Measurements from ENCODE around the gene CIDEC. TPM values are rescaled to one million over a fixed set of nuclear protein-coding genes. Genes with fewer than 3 reads are reported as not detected.
"Not testable (repeated sequence)": the region's sequence is repeated elsewhere in the genome, so short reads cannot be mapped to it uniquely, and the experiment has no call there.

Gene CIDEC
- total and polyA plus RNA-seq, 8 donors: 0.63 to 21.4 (median 2.0) TPM; not detected in 2

GRCh38 chr3:9861201-9861600 lies 18.9 kb downstream of the CIDEC start:
- Histone ChIP-seq H3K9me3 (no peaks in the 10 kb centered on the region), H3K4me3 (no peak overlapping the region), H3K36me3 (no peaks in the 10 kb centered on the region), H3K27ac (peak overlapping the region in 1 of 5 donors; percentile 86), H3K4me1 (peaks cover 14 to 35% (median 24%) of the 10 kb centered on the region in 4 donors), H3K27me3 (no peaks in the 10 kb centered on the region)
- no peak for TF ChIP-seq EP300 (IDR thresholded peaks at IDR 0.05)
- TF ChIP-seq POLR2A (IDR thresholded peaks at IDR 0.05): no peak
- TF ChIP-seq, protein P1, sequence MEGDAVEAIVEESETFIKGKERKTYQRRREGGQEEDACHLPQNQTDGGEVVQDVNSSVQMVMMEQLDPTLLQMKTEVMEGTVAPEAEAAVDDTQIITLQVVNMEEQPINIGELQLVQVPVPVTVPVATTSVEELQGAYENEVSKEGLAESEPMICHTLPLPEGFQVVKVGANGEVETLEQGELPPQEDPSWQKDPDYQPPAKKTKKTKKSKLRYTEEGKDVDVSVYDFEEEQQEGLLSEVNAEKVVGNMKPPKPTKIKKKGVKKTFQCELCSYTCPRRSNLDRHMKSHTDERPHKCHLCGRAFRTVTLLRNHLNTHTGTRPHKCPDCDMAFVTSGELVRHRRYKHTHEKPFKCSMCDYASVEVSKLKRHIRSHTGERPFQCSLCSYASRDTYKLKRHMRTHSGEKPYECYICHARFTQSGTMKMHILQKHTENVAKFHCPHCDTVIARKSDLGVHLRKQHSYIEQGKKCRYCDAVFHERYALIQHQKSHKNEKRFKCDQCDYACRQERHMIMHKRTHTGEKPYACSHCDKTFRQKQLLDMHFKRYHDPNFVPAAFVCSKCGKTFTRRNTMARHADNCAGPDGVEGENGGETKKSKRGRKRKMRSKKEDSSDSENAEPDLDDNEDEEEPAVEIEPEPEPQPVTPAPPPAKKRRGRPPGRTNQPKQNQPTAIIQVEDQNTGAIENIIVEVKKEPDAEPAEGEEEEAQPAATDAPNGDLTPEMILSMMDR (IDR thresholded peaks at IDR 0.05): no peak
- no peak for TF ChIP-seq POLR2AphosphoS5 (IDR thresholded peaks at IDR 0.05)
- no peak for DNase-seq
- intact Hi-C loops (cut with DNase I; ENCODE audit: low total_unique reads): no loop called here
- WGBS, 5 donors: 84 to 95% (median 89%) methylated on average over 4 of the region's 4 CpGs

DNA sequence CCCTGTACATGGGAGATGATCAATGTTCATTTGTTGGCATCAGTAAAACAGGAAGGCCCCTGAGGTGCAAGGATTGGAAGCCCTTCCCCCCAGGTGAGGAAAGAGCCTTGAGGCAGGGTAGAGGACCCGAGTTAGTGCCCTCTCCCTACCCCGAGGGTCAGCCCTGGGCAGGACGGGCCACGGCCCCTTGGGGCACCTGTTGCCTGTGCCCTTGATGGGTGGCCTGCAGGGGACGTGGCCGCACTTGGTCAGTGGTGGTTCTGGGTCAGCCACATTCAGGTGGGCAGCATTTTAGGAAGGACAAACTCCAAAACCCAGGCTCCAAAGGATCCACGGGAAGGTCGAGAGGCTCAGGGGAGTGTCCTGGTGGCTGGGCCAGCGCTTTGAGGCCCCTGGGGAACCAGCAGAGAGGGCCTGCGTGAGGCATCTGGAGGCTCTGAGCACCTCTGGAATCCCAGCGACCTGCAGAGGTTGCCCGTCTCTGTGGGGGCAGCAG lies 20.5 kb downstream of the CIDEC start:
- H3K9me3 ChIP-seq: no peaks in the 10 kb centered on the region
- no peak overlapping the region for H3K4me3 ChIP-seq
- no peak for DNase-seq
- intact Hi-C loops (cut with DNase I; ENCODE audit: low total_unique reads): no loop called here
- peaks cover 14 to 25% (median 19%) of the 10 kb centered on the region in 4 donors for H3K4me1 ChIP-seq
- TF ChIP-seq EP300 (IDR thresholded peaks at IDR 0.05): no peak
- H3K27ac ChIP-seq: no peak overlapping the region
- no peaks in the 10 kb centered on the region for H3K36me3 ChIP-seq
- H3K27me3 ChIP-seq: no peaks in the 10 kb centered on the region
- 84 to 88% (median 87%) methylated on average over 10 to 12 of the region's 12 CpGs for WGBS, 5 donors

DNA sequence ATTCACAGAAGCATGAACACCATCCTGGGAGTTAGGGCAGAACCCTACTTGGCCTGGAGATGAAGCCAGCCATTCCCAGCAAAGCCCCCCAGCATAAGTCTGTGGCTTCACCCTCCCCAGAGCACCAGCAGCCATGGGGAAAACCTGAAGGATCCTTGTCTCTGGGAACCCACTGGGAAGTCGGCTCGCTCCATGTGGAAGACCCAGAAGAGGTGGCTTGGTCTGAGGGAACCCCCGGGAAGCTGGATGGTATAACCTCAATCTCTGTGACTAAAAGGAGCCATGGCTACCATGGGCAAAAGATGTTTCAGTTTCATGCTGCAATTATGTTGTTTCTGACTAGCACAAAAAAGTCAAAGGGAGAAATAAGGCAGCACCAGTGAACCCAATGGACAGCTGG lies 24.5 kb downstream of the CIDEC start:
- intact Hi-C loops (cut with DNase I; ENCODE audit: low total_unique reads): no loop called here
- H3K4me1 ChIP-seq: peaks cover 0 to 10% (median 0%) of the 10 kb centered on the region in 4 donors
- WGBS, 5 donors: 94 to 100% (median 99%) methylated on average over 1 to 3 of the region's 3 CpGs
- H3K27ac ChIP-seq: no peak overlapping the region
- no peak overlapping the region for H3K4me3 ChIP-seq
- DNase-seq: no peak
- no peaks in the 10 kb centered on the region for H3K36me3 ChIP-seq
- TF ChIP-seq EP300 (IDR thresholded peaks at IDR 0.05): no peak
- TF ChIP-seq, protein P1 (IDR thresholded peaks at IDR 0.05): no peak
- no peak for TF ChIP-seq POLR2A (IDR thresholded peaks at IDR 0.05)
- TF ChIP-seq POLR2AphosphoS5 (IDR thresholded peaks at IDR 0.05): no peak
- H3K9me3 ChIP-seq: no peaks in the 10 kb centered on the region
- no peaks in the 10 kb centered on the region for H3K27me3 ChIP-seq

DNA sequence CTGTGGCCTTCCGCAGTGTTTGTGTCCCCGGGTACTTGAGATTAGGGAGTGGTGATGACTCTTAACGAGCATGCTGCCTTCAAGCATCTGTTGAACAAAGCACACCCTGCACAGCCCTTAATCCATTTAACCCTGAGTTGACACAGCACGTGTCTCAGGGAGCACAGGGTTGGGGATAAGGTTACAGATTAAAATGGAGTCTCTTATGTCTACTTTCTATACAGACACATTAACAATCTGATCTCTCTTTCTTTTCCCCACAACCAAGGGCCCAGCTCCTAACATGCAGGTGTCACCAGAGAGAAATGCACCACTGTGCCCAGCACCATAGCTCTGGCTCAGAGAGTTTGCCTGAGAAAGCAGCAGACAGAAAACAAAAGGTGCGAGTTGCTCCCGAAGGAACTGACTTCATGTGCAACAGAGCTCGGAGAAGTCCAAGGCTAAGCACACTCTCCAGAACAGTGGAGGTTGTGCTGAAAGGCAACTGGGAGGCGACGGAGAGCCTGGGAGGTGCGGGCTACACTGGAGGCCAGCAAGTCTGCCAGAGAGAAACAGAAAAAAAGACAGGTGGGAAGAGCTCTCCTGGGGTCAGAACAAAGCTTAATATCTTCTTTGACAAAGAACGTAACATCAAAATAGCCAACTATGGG lies 25.6 kb downstream of the CIDEC start:
- H3K27me3 ChIP-seq; H3K36me3 ChIP-seq; H3K4me3 ChIP-seq; DNase-seq; intact Hi-C loops (cut with DNase I; ENCODE audit: low total_unique reads); H3K27ac ChIP-seq; H3K9me3 ChIP-seq: not testable (repeated sequence)
- peaks cover 0 to 10% (median 0%) of the 10 kb centered on the region in 4 donors for H3K4me1 ChIP-seq
- 78 to 84% (median 82%) methylated on average over 11 of the region's 11 CpGs for WGBS, 5 donors

- 80 to 92% (median 85%) methylated on average over 6 of the region's 6 CpGs for WGBS, 5 donors
- TF ChIP-seq, protein P1 (IDR thresholded peaks at IDR 0.05): no peak
- no peak for TF ChIP-seq EP300 (IDR thresholded peaks at IDR 0.05)
- TF ChIP-seq POLR2AphosphoS5 (IDR thresholded peaks at IDR 0.05): no peak
- no peak for TF ChIP-seq POLR2A (IDR thresholded peaks at IDR 0.05)
- DNase-seq: no peak
- peaks cover 0 to 10% (median 0%) of the 10 kb centered on the region in 4 donors for H3K4me1 ChIP-seq
- no peaks in the 10 kb centered on the region for H3K36me3 ChIP-seq
- H3K9me3 ChIP-seq: no peaks in the 10 kb centered on the region
- intact Hi-C loops (cut with DNase I; ENCODE audit: low total_unique reads): no loop called here
- H3K27me3 ChIP-seq: no peaks in the 10 kb centered on the region
- peak overlapping the region in 1 of 4 donors; percentile 18 for H3K4me3 ChIP-seq
- no peak overlapping the region for H3K27ac ChIP-seq
Measured at GRCh38 chr3:9852528-9852927, 27.5 kb downstream of the CIDEC start.

- intact Hi-C loops (cut with DNase I; ENCODE audit: low total_unique reads); H3K4me3 ChIP-seq; H3K27me3 ChIP-seq; H3K9me3 ChIP-seq; H3K27ac ChIP-seq; DNase-seq; H3K36me3 ChIP-seq: not testable (repeated sequence)
- peaks cover 0 to 10% (median 0%) of the 10 kb centered on the region in 4 donors for H3K4me1 ChIP-seq
- WGBS, 5 donors: 29 to 43% (median 33%) methylated on average over 6 of the region's 6 CpGs
Measured at GRCh38 chr3:9851926-9852325, 28.1 kb downstream of the CIDEC start.

DNA sequence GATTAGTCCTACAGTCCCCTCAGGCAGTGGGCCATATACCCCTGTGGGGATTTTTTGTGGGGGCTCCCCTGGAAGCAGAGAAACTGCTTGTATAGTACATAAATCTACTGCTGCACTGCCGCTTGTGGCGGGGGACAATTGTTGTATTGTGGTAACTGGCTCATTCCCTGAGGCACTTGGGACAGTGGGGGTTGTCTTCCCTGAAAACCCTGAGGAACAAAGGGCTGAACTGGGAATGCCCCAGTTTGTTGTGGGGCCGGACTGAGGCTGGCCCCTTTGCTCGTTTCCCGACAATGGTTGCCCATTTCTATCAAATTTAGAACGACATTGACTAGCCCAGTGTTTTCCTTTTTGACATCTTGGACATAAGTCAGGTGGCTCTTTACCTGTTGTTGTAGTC lies 28.7 kb downstream of the CIDEC start:
- H3K27ac ChIP-seq; H3K36me3 ChIP-seq; H3K4me3 ChIP-seq; H3K27me3 ChIP-seq; H3K9me3 ChIP-seq; intact Hi-C loops (cut with DNase I; ENCODE audit: low total_unique reads); DNase-seq: not testable (repeated sequence)
- peaks cover 0 to 10% (median 0%) of the 10 kb centered on the region in 4 donors for H3K4me1 ChIP-seq
- 79 to 90% (median 87%) methylated on average over 6 of the region's 6 CpGs for WGBS, 5 donors
